ENCODE data around the gene MSLN.

MSLN gene

DNA sequence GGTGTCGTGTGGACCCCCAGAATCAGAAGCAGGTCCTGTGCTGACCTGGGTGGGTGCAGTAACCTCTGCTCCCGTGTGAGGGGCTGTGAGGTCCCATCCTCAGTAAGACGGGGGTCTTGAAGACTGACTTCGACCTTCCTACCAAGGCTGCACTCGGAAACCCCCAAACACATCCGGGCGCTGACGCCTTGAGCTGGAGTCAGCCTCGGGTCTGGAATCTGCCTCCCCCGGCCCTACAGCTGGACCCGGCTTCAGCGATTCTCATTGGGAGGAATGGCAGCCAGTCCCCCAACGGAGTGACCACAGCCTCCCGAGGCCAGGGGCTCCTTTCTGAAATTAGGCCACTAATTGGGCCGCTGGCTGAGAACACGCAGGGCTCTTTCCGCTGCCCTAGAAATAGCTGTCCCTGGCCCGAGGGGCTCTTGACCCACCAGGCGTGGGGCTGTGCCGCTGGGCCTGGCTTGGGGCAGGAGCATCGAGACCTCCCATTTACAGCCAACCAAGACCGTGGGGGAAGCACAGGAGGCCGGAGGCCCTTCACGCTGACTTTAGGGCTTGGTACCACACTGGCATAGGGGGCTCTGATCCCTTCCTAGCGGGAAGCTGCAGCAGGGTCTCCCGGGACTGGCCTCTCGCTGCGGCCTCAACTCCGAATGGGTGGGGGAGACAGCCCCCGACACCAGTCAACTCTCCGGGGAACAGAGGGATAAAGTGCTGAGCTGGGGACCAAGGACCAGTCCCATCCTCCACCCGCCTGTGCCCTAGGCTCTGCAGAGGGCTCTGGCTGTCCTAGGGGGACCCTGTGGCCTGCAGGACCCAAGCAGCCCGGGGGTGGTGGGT is 42.6 kb downstream of the MSLN start:
- H3K4me3 ChIP-seq (ENCODE audit: low read length) = no peak overlapping the region
- no peak for DNase-seq (ENCODE audit: low read depth)
- TF ChIP-seq, protein P1, sequence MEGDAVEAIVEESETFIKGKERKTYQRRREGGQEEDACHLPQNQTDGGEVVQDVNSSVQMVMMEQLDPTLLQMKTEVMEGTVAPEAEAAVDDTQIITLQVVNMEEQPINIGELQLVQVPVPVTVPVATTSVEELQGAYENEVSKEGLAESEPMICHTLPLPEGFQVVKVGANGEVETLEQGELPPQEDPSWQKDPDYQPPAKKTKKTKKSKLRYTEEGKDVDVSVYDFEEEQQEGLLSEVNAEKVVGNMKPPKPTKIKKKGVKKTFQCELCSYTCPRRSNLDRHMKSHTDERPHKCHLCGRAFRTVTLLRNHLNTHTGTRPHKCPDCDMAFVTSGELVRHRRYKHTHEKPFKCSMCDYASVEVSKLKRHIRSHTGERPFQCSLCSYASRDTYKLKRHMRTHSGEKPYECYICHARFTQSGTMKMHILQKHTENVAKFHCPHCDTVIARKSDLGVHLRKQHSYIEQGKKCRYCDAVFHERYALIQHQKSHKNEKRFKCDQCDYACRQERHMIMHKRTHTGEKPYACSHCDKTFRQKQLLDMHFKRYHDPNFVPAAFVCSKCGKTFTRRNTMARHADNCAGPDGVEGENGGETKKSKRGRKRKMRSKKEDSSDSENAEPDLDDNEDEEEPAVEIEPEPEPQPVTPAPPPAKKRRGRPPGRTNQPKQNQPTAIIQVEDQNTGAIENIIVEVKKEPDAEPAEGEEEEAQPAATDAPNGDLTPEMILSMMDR (IDR thresholded peaks at IDR 0.05; ENCODE audit: insufficient read depth, low read depth, low read length, missing control alignments) = no peak

DNA sequence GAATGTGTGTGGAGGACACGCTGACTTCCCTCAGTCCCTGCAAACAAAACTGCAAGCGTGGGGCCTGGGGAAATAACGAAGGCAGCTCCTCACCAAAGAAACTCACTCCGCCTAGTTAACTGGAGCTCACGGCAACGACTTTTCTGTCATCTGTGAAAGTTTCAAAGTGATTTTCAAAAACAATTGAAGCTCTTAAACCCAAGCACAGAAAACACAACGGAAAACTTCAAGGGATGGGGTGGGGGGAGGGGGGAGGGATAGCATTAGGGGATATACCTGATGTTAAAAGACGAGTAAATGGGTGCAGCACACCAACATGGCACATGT is 43.2 kb downstream of the MSLN start:
- H3K4me3 ChIP-seq (ENCODE audit: low read length) = no peak overlapping the region
- DNase-seq (ENCODE audit: low read depth) = no peak
- TF ChIP-seq, protein P1 (IDR thresholded peaks at IDR 0.05; ENCODE audit: insufficient read depth, low read depth, low read length, missing control alignments) = no peak

DNA sequence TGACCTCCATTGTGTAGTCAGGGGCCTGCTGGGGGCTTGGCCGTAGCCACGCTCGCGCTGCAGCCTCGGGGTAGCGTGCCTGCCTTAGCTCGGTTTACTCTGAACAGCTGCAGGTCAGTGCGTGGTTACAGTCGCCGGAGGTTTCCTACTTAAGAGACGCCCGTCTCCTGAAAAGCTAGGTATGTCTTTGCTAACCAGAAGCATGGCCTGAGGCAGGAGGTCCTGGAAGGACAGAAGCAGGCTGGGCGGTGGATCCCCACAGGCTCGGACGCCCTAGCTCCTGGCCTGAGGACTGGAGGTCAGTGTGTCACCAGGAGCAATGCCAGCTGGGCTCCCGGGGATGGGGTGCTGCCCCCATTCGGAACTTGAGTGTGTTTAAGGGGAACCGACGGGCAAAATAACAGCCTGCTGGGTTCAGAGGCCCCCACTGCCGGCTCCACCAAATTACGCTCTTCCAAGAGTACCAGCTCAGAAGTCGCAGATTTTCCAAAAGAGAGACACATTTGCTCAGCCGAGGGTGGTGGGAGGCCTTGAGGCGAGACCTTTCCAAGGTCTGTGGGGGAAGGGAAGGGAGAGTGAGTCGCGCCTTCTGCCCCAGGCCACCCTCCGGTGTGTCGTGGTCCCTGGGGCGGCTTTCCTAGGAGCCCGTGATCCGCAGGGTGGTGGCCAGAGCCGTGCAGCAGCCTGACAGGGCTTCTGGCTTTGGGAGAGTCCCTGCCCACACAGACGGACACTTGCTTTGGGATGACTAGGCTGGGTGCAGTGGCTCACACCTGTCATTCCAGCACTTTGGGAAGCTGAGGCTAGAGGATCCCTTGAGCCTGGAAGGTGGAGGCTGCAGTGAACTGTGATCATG is 43.9 kb downstream of the MSLN start:
- TF ChIP-seq, protein P1 (IDR thresholded peaks at IDR 0.05; ENCODE audit: insufficient read depth, low read depth, low read length, missing control alignments) = no peak
- DNase-seq (ENCODE audit: low read depth) = no peak
- no peak overlapping the region for H3K4me3 ChIP-seq (ENCODE audit: low read length)

DNA sequence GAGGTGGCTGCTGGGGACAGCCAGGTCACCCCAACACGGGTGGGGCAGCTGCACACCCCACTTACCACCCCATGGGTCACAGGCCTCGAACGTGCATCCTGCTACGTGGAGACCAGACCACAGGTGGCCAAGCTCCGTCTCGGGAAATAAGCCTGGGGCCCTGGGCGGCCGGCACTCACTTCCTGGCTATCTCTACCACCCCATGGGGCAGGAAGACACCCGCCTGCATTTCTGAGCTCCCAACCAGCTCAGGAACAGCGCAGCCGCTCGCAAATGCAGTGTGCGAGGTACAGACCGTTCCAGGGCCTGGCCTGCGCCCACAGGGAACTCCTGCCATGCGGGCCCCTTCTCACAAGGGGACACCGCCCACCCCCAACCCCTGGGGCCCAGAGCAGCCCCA is 44.9 kb downstream of the MSLN start:
- no peak for DNase-seq (ENCODE audit: low read depth)
- no peak overlapping the region for H3K4me3 ChIP-seq (ENCODE audit: low read length)
- TF ChIP-seq, protein P1 (IDR thresholded peaks at IDR 0.05; ENCODE audit: insufficient read depth, low read depth, low read length, missing control alignments) = no peak

DNA sequence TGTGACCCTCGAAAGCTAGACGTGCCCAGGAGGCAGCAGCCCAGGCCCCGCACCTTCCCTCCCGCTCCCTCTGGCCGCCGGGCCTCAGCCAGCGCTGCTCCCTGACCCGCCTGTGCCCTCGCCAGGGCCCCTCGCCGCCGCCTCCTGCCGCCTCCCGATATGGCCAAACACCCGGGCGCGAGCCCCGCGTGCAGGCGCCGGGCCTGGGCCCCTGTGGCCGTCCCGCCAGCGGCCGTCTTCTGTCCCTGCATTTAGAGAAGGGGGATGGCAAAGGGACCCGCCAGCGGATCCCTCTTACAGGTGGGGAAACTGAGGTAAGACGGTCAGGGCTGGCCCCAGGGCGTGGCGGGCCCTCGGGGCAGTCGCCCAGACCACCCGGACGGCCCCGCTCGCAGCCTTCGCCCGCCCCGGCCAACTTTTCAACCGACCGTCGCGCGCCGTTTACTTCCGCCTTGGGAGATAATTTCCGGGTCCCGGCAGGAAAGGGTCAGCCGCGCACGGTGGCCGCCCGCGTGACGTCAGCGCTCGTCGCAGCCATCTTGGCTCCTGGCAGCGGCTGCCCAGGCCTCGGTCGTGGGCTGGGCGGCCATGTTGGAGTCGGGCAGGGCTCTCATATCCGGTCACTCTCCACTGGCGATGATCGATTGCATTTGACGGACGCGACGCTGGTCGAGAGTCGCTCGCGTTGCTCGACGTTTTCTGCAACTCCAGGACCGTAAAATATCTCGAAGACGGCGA is 47.0 kb downstream of the MSLN start:
- TF ChIP-seq, protein P1 (IDR thresholded peaks at IDR 0.05; ENCODE audit: insufficient read depth, low read depth, low read length, missing control alignments) = no peak
- peak overlapping the region; percentile 83 for H3K4me3 ChIP-seq (ENCODE audit: low read length)
- DNase-seq (ENCODE audit: low read depth) = peak; percentile 92

DNA sequence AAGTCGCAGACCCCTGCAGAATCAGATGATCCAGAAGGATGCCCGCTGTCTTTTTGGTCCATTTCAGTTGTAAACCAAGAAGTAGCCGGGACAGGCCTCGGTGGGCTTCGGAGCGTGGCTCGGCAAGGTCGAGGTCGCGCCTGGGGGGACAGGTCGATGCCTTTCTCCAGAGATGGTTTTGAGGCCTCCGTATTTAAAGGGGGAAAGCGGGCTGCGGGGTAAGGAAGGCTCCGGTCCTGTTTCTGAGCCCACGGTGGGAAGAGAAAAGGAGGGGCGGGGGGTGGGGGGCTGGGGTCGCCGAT is 47.5 kb downstream of the MSLN start:
- TF ChIP-seq, protein P1 (IDR thresholded peaks at IDR 0.05; ENCODE audit: insufficient read depth, low read depth, low read length, missing control alignments) = no peak
- H3K4me3 ChIP-seq (ENCODE audit: low read length) = peak overlapping the region; percentile 83
- DNase-seq (ENCODE audit: low read depth) = no peak
